ENCODE results near the gene FN3K.

FN3K gene

DNA sequence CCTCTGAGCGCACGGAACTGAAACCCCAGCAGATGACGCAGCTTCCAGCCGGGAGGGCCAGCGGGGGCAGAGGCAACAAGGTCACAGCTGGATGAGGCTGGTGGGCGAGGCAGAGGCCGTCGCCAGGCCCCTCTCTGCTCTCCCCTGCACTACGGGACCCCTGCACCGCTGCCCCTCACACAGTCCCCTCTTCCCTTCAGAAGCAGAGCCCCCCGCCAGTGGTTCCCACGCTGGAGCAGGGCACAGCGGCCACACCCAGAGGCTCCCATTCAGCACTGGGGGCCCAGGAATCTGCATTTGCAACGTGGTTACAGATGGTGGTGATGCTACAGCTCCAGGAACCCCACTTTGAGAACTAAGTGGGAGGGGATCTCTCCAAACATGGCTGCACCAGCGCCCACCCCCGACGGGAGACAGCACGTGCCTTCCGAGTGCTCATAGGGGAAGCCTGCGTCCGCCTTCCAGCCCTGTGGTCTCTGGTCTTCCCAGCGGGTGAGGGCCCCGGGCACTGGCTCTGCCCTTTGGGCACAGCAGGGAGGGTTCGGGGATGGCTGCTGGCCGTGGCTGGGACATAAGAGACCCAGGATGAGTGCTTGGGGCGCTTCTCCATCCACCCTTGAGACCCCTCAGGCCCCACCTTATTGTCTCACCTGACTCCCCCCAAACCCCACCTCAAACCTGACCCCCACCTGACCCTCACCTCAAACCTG is 32.2 kb upstream of the FN3K start:
- Histone ChIP-seq H3K9me3 (ENCODE audit: severe bottlenecking) (no peaks in the 10 kb centered on the region), H3K4me3 (ENCODE audit: severe bottlenecking) (no peak overlapping the region), H3K4me1 (ENCODE audit: insufficient read depth, poor library complexity, severe bottlenecking) (no peaks in the 10 kb centered on the region), H3K27ac (ENCODE audit: poor library complexity, severe bottlenecking) (no peak overlapping the region), H3K36me3 (ENCODE audit: low read depth) (no peaks in the 10 kb centered on the region), H3K27me3 (ENCODE audit: insufficient read depth, poor library complexity, severe bottlenecking) (no peaks in the 10 kb centered on the region)
- ATAC-seq (ENCODE audit: low read depth) (no peak), DNase-seq (ENCODE audit: low spot score) (no peak)
- TF ChIP-seq, protein P1, sequence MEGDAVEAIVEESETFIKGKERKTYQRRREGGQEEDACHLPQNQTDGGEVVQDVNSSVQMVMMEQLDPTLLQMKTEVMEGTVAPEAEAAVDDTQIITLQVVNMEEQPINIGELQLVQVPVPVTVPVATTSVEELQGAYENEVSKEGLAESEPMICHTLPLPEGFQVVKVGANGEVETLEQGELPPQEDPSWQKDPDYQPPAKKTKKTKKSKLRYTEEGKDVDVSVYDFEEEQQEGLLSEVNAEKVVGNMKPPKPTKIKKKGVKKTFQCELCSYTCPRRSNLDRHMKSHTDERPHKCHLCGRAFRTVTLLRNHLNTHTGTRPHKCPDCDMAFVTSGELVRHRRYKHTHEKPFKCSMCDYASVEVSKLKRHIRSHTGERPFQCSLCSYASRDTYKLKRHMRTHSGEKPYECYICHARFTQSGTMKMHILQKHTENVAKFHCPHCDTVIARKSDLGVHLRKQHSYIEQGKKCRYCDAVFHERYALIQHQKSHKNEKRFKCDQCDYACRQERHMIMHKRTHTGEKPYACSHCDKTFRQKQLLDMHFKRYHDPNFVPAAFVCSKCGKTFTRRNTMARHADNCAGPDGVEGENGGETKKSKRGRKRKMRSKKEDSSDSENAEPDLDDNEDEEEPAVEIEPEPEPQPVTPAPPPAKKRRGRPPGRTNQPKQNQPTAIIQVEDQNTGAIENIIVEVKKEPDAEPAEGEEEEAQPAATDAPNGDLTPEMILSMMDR (IDR thresholded peaks at IDR 0.05; ENCODE audit: poor library complexity, severe bottlenecking): no peak

DNA sequence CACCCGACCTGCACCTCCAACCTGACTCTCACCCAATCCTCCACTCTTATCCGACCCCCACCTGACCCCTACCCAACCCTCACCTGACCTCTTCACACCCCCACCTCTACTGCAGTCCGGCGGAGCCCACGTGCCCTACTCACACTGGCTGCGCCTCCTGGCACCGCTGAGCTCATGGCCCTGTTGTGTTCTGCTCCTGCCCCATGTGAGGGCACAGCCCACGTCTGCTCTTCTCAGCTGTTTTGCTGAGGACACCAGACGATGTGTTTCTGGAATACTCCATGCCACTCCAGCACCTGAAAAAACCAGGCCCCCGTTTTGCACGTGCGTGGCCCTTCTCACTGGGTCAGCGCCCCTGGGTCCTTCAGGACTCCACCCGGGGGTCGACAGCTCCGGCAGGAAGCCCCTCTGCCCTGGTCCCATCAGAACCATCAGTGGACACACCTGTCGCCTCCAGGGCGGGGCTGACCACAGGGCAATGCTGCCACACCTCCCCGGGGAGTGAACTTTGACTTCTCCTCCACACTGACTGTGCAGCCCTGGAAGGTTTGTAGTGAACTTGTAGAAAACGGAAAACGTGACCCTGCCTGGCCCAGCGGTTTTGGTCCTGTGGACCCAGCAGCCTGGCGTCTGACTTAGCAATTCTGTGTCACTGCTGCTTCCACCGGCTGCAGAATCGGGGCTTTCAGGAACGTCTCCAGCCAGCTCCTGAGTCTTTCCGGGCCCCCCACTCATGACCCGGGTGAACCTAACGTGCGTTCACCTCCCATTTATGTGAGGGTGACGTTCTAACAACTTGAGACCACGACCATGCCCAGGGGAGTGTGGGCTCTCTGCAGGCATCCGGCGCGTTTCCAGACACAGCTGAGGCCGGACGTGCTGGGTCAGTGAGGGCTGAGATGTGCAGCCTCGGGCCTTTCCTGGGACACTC is 31.2 kb upstream of the FN3K start:
- Histone ChIP-seq H3K9me3 (ENCODE audit: severe bottlenecking) (no peaks in the 10 kb centered on the region), H3K27ac (ENCODE audit: poor library complexity, severe bottlenecking) (no peak overlapping the region), H3K27me3 (ENCODE audit: insufficient read depth, poor library complexity, severe bottlenecking) (no peaks in the 10 kb centered on the region), H3K4me3 (ENCODE audit: severe bottlenecking) (no peak overlapping the region), H3K36me3 (ENCODE audit: low read depth) (no peaks in the 10 kb centered on the region), H3K4me1 (ENCODE audit: insufficient read depth, poor library complexity, severe bottlenecking) (no peaks in the 10 kb centered on the region)
- TF ChIP-seq, protein P1 (IDR thresholded peaks at IDR 0.05; ENCODE audit: poor library complexity, severe bottlenecking): no peak
- no peak for DNase-seq (ENCODE audit: low spot score)
- ATAC-seq (ENCODE audit: low read depth): no peak

DNA sequence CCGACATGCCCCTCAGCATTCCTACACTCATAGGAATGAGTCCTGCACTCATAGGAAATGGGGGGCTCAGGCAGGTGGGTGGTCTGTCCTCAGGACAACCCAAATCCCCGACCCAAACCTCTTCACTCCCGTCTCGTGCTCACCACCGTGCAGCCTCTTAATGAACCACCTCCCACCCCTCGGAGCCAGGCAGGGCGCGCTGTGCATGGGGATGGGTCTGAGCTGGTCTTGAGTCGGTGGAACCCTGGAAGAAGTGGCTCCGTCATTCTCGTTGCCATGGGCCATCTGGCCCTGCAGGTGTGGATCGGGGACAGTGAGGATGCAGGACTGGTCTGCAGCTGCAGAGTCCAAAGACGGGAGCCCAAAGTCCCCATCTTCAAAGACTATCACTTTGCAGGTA is 30.5 kb upstream of the FN3K start:
- H3K4me1 ChIP-seq (ENCODE audit: insufficient read depth, poor library complexity, severe bottlenecking): no peaks in the 10 kb centered on the region

DNA sequence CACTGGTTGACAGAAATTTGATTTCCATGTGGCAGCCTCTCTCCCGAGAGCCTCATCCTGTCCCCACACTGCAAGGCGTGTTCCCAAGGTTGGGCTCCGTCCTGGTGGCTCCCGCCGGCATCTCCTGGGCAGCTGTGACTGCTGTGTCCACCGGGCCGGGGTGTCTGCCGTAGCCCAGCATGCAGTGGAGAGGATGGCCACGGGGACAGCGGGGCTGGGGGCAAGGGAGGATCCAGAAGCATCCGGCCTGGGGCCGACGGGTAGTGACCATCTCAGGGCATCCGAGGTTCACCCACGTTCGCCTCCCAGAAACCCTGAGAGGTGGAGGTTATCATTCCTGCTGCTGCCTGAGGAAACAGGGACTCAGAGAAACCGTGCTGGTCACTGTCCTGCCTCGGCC is 29.7 kb upstream of the FN3K start:
- Histone ChIP-seq H3K27ac (ENCODE audit: poor library complexity, severe bottlenecking) (no peak overlapping the region), H3K4me1 (ENCODE audit: insufficient read depth, poor library complexity, severe bottlenecking) (no peaks in the 10 kb centered on the region), H3K4me3 (ENCODE audit: severe bottlenecking) (no peak overlapping the region), H3K36me3 (ENCODE audit: low read depth) (no peaks in the 10 kb centered on the region), H3K27me3 (ENCODE audit: insufficient read depth, poor library complexity, severe bottlenecking) (no peaks in the 10 kb centered on the region), H3K9me3 (ENCODE audit: severe bottlenecking) (no peaks in the 10 kb centered on the region)
- no peak for DNase-seq (ENCODE audit: low spot score)
- TF ChIP-seq, protein P1 (IDR thresholded peaks at IDR 0.05; ENCODE audit: poor library complexity, severe bottlenecking): no peak
- no peak for ATAC-seq (ENCODE audit: low read depth)

More for the DNA sequence above, 30.5 kb upstream of the FN3K start:
- H3K27ac ChIP-seq (ENCODE audit: poor library complexity, severe bottlenecking): no peak overlapping the region
- H3K9me3 ChIP-seq (ENCODE audit: severe bottlenecking): no peaks in the 10 kb centered on the region
- DNase-seq (ENCODE audit: low spot score) (no peak), ATAC-seq (ENCODE audit: low read depth) (no peak)
- no peaks in the 10 kb centered on the region for H3K27me3 ChIP-seq (ENCODE audit: insufficient read depth, poor library complexity, severe bottlenecking)
- H3K36me3 ChIP-seq (ENCODE audit: low read depth): no peaks in the 10 kb centered on the region
- no peak overlapping the region for H3K4me3 ChIP-seq (ENCODE audit: severe bottlenecking)
- TF ChIP-seq, protein P1 (IDR thresholded peaks at IDR 0.05; ENCODE audit: poor library complexity, severe bottlenecking): no peak

Measured in RWPE2 (cell line).